GM23338 (cell line): Measurements from ENCODE around the gene C1R. TPM values are rescaled to one million over a fixed set of nuclear protein-coding genes. Genes with fewer than 3 reads are reported as not detected.

Source experiments
- ATAC-seq: fragments of 200-7000 bp; cut with Tn5 transposase; 3 replicates; pipeline ENCODE4 v1.9.1; 2020
- DNase-seq: peaks from one replicate; pipeline ENCODE4 v3.0.0-alpha.2; 2015; ENCODE audit warnings: low spot score
- H2AFZ ChIP-seq: fragments of 200-600 bp; sonication (generic); 2 replicates; pipeline ENCODE4 v1.8.0; 2016; ENCODE audit warnings: antibody characterized with exemption, mild to moderate bottlenecking, moderate library complexity
- H3F3A ChIP-seq: fragments of 200-600 bp; sonication (generic); replicated peaks from 2 replicates; pipeline ENCODE4 v1.8.0; 2017; ENCODE audit warnings: antibody characterized with exemption, mixed run types, low read depth
- H3K27ac ChIP-seq: fragments of 200-600 bp; sonication (generic); 2 replicates; pipeline ENCODE4 v1.6.1; 2016; ENCODE audit warnings: low read depth
- H3K27me3 ChIP-seq: fragments of 200-600 bp; sonication (generic); 2 replicates; pipeline ENCODE4 v1.8.0; 2016; ENCODE audit warnings: mild to moderate bottlenecking, mixed run types, moderate library complexity; ENCODE audit not compliant: insufficient read depth
- H3K36me3 ChIP-seq: fragments of 200-600 bp; sonication (generic); 2 replicates; pipeline ENCODE4 v1.8.0; 2016; ENCODE audit warnings: mild to moderate bottlenecking; ENCODE audit not compliant: insufficient read depth
- H3K4me1 ChIP-seq: fragments of 200-600 bp; sonication (generic); 2 replicates; pipeline ENCODE4 v1.8.0; 2016; ENCODE audit warnings: mild to moderate bottlenecking, moderate library complexity; ENCODE audit not compliant: insufficient read depth
- H3K4me2 ChIP-seq: fragments of 200-600 bp; sonication (generic); 2 replicates; pipeline ENCODE4 v1.7.1; 2017; ENCODE audit warnings: mixed run types
- H3K4me3 ChIP-seq: fragments of 200-600 bp; sonication (generic); 2 replicates; pipeline ENCODE4 v1.6.1; 2016; ENCODE audit warnings: mixed run types
- H3K79me2 ChIP-seq: fragments of 200-600 bp; sonication (generic); replicated peaks from 2 replicates; pipeline ENCODE4 v1.8.0; 2017; ENCODE audit warnings: mild to moderate bottlenecking; ENCODE audit not compliant: insufficient read depth
- H3K9me2 ChIP-seq: fragments of 200-600 bp; sonication (generic); 2 replicates; pipeline ENCODE4 v1.8.0; 2017; ENCODE audit not compliant: insufficient read depth
- H4K20me1 ChIP-seq: fragments of 200-600 bp; sonication (generic); replicated peaks from 2 replicates; pipeline ENCODE4 v1.8.0; 2017; ENCODE audit warnings: mild to moderate bottlenecking; ENCODE audit not compliant: insufficient read depth
- H3K27ac Mint-ChIP-seq: 2 replicates; pipeline ENCODE4 v1.8.0; 2020; ENCODE audit warnings: inconsistent platforms, mild to moderate bottlenecking, moderate library complexity, mixed read lengths
- H3K27me3 Mint-ChIP-seq: 3 replicates; pipeline ENCODE4 v1.8.0; 2022; ENCODE audit warnings: low read depth, mild to moderate bottlenecking, moderate library complexity, mixed read lengths, inconsistent platforms; ENCODE audit not compliant: insufficient read depth, poor library complexity
- H3K36me3 Mint-ChIP-seq: 3 replicates; pipeline ENCODE4 v1.8.0; 2021; ENCODE audit warnings: low read depth, mild to moderate bottlenecking, inconsistent platforms, moderate library complexity, mixed read lengths
- H3K4me1 Mint-ChIP-seq: 3 replicates; pipeline ENCODE4 v1.8.0; 2020; ENCODE audit warnings: mild to moderate bottlenecking, inconsistent platforms, mixed read lengths
- H3K4me3 Mint-ChIP-seq: 3 replicates; pipeline ENCODE4 v1.8.0; 2021; ENCODE audit warnings: moderate library complexity, mild to moderate bottlenecking, inconsistent platforms, mixed read lengths
- H3K9me3 Mint-ChIP-seq: 3 replicates; pipeline ENCODE4 v1.8.0; 2020; ENCODE audit warnings: moderate library complexity, mild to moderate bottlenecking, inconsistent platforms, mixed read lengths
- CREB1 ChIP-seq: fragments of 250-450 bp; sonication (Bioruptor Pico); IDR thresholded peaks from 2 replicates; pipeline ENCODE4 v1.5.0; 2020; ENCODE audit warnings: low read depth, mild to moderate bottlenecking, moderate library complexity
- ETS1 ChIP-seq: IDR thresholded peaks from 2 replicates; pipeline ENCODE4 v1.6.1; 2016; ENCODE audit warnings: antibody characterized with exemption
- EZH2 ChIP-seq: fragments of 200-600 bp; sonication (generic); IDR thresholded peaks from one replicate; pipeline ENCODE4 v1.8.0; 2017; ENCODE audit warnings: antibody characterized with exemption, mild to moderate bottlenecking, low read depth; ENCODE audit not compliant: unreplicated experiment
- EZH2phosphoT487 ChIP-seq: fragments of 200-600 bp; sonication (generic); IDR thresholded peaks from one replicate; pipeline ENCODE4 v1.8.1; 2018; ENCODE audit warnings: antibody characterized with exemption; ENCODE audit not compliant: unreplicated experiment
- JUNB ChIP-seq: IDR thresholded peaks from one replicate; pipeline ENCODE4 v1.6.1; 2016; ENCODE audit warnings: antibody characterized with exemption; ENCODE audit not compliant: unreplicated experiment
- NANOG ChIP-seq: IDR thresholded peaks from 2 replicates; pipeline ENCODE4 v1.6.1; 2016; ENCODE audit warnings: antibody characterized with exemption, borderline replicate concordance
- POLR2AphosphoS5 ChIP-seq: IDR thresholded peaks from 2 replicates; pipeline ENCODE4 v1.6.1; 2016; ENCODE audit warnings: antibody characterized with exemption, low read depth
- STAT1 ChIP-seq: IDR thresholded peaks from one replicate; pipeline ENCODE4 v1.6.1; 2016; ENCODE audit warnings: antibody characterized with exemption; ENCODE audit not compliant: unreplicated experiment
- ZNF114 ChIP-seq: fragments of 250-450 bp; sonication (Bioruptor Pico); IDR thresholded peaks from 2 replicates; pipeline ENCODE4 v1.5.0; 2020; ENCODE audit warnings: mild to moderate bottlenecking, moderate library complexity
- ZNF331 ChIP-seq: fragments of 250-450 bp; sonication (Bioruptor Pico); IDR thresholded peaks from 2 replicates; pipeline ENCODE4 v1.5.0; 2020; ENCODE audit warnings: low read depth, mild to moderate bottlenecking, moderate library complexity
- ZNF462 ChIP-seq: fragments of 250-450 bp; sonication (Bioruptor Pico); IDR thresholded peaks from 2 replicates; pipeline ENCODE4 v1.5.0; 2020; ENCODE audit warnings: mild to moderate bottlenecking, moderate library complexity
- polyA plus RNA-seq: library from polyadenylated mRNA; unstranded; fragments of >200 nt; fragmentation: Nextera tagmentation; extraction: Ambion mirVana; gene quantifications from 2 replicates; pipeline ENCODE4 v1.2.1, GENCODE V29; 2016
- total RNA-seq: library from RNA; depleted of rRNA; stranded (reverse); fragments of >200 nt; shearing (Covaris generic); gene quantifications from 2 replicates; pipeline ENCODE4 v1.2.3, GENCODE V29; 2014
- TF ChIP-seq, protein P1 (sequence below): IDR thresholded peaks from one replicate; pipeline ENCODE4 v1.6.1; 2018; ENCODE audit warnings: antibody characterized with exemption; ENCODE audit not compliant: unreplicated experiment
- TF ChIP-seq, protein P2 (sequence below), 2 experiments: fragments of 200-600 bp in 1 of 2; sonication (generic) in 1 of 2; conservative IDR thresholded peaks; 2 replicates each; pipeline versions ENCODE4 v1.5.1 to v1.6.1; 2016 to 2017; ENCODE audit warnings: antibody characterized with exemption in 2 of 2, low read depth in 2 of 2, mild to moderate bottlenecking in 2 of 2, moderate library complexity in 1 of 2

The C1R gene
- total and polyA plus RNA-seq, 2 experiments from 2014 or later = 6.4 to 8.8 TPM

DNA sequence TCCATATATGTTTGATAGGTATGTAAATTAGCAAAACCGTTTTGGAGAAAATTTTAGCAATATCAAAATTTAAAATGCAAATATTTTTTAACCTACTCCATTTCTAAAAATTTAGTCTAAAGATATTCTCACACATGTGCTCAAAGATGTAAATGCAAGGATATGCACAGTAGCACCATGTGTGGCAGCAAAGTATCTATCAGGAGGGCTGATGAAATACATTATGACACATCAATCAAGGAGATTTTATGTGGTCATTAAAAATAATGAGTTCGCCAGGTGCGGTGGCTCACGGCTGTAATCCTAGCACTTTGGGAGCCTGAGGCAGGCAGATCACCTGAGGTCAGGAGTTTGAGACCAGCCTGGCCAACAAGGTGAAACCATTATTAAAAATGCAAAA, 8.0 kb upstream of the C1R start:
- H3K27me3 ChIP-seq = no peaks in the 10 kb centered on the region
- no peak overlapping the region for H3K4me3 ChIP-seq
- Mint-ChIP-seq H3K27ac (no peak overlapping the region), H3K4me3 (no peak overlapping the region), H3K27me3 (peaks cover 12% of the 10 kb centered on the region), H3K36me3 (peaks cover 16% of the 10 kb centered on the region), H3K9me3 (no peaks in the 10 kb centered on the region), H3K4me1 (peaks cover 16% of the 10 kb centered on the region; the same call in 2 of the 3 replicates)
- H3K27ac ChIP-seq = no peak overlapping the region
- ATAC-seq (no peak), DNase-seq (no peak)
- peaks cover 7% of the 10 kb centered on the region for H3K4me1 ChIP-seq
- H4K20me1 ChIP-seq = no peaks in the 10 kb centered on the region; the same call in 1 of the 2 replicates
- no peaks in the 10 kb centered on the region for H3K79me2 ChIP-seq
- no peaks in the 10 kb centered on the region for H3K9me2 ChIP-seq
- H3F3A ChIP-seq = no peaks in the 10 kb centered on the region
- no peaks in the 10 kb centered on the region for H3K36me3 ChIP-seq
- TF ChIP-seq CREB1 (CRISPR knock-in tag) (no peak), POLR2AphosphoS5 (no peak), ZNF462 (CRISPR knock-in tag) (no peak), ZNF114 (CRISPR knock-in tag) (no peak), ZNF331 (CRISPR knock-in tag) (no peak), EZH2 (no peak), ETS1 (no peak), STAT1 (no peak), NANOG (no peak), JUNB (no peak), EZH2phosphoT487 (no peak)
- TF ChIP-seq, protein P1, sequence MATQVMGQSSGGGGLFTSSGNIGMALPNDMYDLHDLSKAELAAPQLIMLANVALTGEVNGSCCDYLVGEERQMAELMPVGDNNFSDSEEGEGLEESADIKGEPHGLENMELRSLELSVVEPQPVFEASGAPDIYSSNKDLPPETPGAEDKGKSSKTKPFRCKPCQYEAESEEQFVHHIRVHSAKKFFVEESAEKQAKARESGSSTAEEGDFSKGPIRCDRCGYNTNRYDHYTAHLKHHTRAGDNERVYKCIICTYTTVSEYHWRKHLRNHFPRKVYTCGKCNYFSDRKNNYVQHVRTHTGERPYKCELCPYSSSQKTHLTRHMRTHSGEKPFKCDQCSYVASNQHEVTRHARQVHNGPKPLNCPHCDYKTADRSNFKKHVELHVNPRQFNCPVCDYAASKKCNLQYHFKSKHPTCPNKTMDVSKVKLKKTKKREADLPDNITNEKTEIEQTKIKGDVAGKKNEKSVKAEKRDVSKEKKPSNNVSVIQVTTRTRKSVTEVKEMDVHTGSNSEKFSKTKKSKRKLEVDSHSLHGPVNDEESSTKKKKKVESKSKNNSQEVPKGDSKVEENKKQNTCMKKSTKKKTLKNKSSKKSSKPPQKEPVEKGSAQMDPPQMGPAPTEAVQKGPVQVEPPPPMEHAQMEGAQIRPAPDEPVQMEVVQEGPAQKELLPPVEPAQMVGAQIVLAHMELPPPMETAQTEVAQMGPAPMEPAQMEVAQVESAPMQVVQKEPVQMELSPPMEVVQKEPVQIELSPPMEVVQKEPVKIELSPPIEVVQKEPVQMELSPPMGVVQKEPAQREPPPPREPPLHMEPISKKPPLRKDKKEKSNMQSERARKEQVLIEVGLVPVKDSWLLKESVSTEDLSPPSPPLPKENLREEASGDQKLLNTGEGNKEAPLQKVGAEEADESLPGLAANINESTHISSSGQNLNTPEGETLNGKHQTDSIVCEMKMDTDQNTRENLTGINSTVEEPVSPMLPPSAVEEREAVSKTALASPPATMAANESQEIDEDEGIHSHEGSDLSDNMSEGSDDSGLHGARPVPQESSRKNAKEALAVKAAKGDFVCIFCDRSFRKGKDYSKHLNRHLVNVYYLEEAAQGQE = no peak
- TF ChIP-seq, protein P2, sequence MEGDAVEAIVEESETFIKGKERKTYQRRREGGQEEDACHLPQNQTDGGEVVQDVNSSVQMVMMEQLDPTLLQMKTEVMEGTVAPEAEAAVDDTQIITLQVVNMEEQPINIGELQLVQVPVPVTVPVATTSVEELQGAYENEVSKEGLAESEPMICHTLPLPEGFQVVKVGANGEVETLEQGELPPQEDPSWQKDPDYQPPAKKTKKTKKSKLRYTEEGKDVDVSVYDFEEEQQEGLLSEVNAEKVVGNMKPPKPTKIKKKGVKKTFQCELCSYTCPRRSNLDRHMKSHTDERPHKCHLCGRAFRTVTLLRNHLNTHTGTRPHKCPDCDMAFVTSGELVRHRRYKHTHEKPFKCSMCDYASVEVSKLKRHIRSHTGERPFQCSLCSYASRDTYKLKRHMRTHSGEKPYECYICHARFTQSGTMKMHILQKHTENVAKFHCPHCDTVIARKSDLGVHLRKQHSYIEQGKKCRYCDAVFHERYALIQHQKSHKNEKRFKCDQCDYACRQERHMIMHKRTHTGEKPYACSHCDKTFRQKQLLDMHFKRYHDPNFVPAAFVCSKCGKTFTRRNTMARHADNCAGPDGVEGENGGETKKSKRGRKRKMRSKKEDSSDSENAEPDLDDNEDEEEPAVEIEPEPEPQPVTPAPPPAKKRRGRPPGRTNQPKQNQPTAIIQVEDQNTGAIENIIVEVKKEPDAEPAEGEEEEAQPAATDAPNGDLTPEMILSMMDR (conservative IDR thresholded peaks at IDR 0.05; ENCODE audit: low read depth in 2 of 2) = no peak
- no peak overlapping the region for H2AFZ ChIP-seq
- no peak overlapping the region for H3K4me2 ChIP-seq
